MM.1S (cell line): ENCODE data around the gene PRSS3.
"Not testable (repeated sequence)": the region's sequence is repeated elsewhere in the genome, so short reads cannot be mapped to it uniquely, and the experiment has no call there.

Experiments
- EZH2 ChIP-seq: fragments of 300-600 bp; sonication (generic); optimal IDR thresholded peaks from 2 replicates; pipeline ENCODE3; 2017; ENCODE audit warnings: low read depth, mild to moderate bottlenecking, antibody characterized with exemption, low read length, mixed read lengths
- EZH2phosphoT487 ChIP-seq: fragments of 300-600 bp; sonication (generic); IDR thresholded peaks from 2 replicates; pipeline ENCODE4 v1.6.1; 2018; ENCODE audit warnings: antibody characterized with exemption, low read length
- TF ChIP-seq, protein P1 (sequence below): fragments of 300-600 bp; sonication (generic); IDR thresholded peaks from 2 replicates; pipeline ENCODE4 v1.5.1; 2016; ENCODE audit warnings: antibody characterized with exemption, low read length, mixed read lengths

DNA sequence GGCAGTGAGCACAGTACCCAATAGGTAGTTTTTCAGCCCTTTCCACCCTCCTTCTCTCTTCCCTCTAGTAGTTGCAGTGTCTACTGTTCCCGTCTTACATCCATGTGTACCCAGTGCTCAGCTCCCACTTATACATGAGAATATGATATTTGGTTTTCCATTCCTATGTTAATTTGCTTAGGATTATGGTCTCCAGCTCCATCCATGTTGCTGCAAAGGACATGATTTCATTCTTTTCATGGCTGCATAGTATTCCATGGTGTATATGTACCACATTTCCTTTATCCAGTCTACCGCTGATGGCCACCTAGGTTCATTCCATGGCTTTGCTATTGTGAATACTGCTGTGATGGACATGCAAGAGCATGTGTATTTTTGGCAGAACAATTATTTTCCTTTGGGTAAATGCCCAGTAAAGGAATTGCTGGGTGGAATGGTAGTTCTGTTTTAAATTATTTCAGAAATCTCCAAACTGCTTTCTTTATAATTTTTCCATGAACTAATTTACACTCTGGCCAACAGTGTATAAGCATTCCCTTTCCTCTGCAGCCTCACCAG is 6.7 kb downstream of the PRSS3 start:
- TF ChIP-seq, protein P1, sequence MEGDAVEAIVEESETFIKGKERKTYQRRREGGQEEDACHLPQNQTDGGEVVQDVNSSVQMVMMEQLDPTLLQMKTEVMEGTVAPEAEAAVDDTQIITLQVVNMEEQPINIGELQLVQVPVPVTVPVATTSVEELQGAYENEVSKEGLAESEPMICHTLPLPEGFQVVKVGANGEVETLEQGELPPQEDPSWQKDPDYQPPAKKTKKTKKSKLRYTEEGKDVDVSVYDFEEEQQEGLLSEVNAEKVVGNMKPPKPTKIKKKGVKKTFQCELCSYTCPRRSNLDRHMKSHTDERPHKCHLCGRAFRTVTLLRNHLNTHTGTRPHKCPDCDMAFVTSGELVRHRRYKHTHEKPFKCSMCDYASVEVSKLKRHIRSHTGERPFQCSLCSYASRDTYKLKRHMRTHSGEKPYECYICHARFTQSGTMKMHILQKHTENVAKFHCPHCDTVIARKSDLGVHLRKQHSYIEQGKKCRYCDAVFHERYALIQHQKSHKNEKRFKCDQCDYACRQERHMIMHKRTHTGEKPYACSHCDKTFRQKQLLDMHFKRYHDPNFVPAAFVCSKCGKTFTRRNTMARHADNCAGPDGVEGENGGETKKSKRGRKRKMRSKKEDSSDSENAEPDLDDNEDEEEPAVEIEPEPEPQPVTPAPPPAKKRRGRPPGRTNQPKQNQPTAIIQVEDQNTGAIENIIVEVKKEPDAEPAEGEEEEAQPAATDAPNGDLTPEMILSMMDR: not testable (repeated sequence)
- TF ChIP-seq EZH2, EZH2phosphoT487: not testable (repeated sequence)
